HepG2 (cell line): ENCODE results near the gene ARHGEF16. TPM values are rescaled to one million over a fixed set of nuclear protein-coding genes. Genes with fewer than 3 reads are reported as not detected.

Source experiments
- AHR ChIP-seq: IDR thresholded peaks from 2 replicates; pipeline ENCODE4 v1.6.1; 2018; ENCODE audit warnings: missing genetic modification reagents, missing compliant biosample characterization
- ATF2 ChIP-seq: sonication (generic); formaldehyde crosslinking; IDR thresholded peaks from 2 replicates; pipeline ENCODE4 v1.4.0; 2020; ENCODE audit warnings: missing genetic modification reagents
- ATF6 ChIP-seq: sonication (generic); formaldehyde crosslinking; conservative IDR thresholded peaks from 2 replicates; pipeline ENCODE4 v1.4.0; 2020; ENCODE audit warnings: missing genetic modification reagents
- CENPT ChIP-seq: sonication (generic); formaldehyde crosslinking; IDR thresholded peaks from 2 replicates; pipeline ENCODE4 v1.8.0; 2022; ENCODE audit warnings: low read depth, mild to moderate bottlenecking, moderate library complexity, missing genetic modification reagents
- CENPX ChIP-seq: sonication (generic); formaldehyde crosslinking; IDR thresholded peaks from 2 replicates; pipeline ENCODE4 v1.9.0; 2021; ENCODE audit warnings: mild to moderate bottlenecking, missing genetic modification reagents, moderate library complexity
- DNMT3B ChIP-seq: conservative IDR thresholded peaks from 2 replicates; pipeline ENCODE4 v1.6.1; 2016; ENCODE audit warnings: missing biosample characterization, control low read depth
- ETV6 ChIP-seq: sonication (generic); formaldehyde crosslinking; conservative IDR thresholded peaks from 2 replicates; pipeline ENCODE4 v1.4.0; 2020; ENCODE audit warnings: missing genetic modification reagents
- FLYWCH1 ChIP-seq: sonication (generic); formaldehyde crosslinking; IDR thresholded peaks from 2 replicates; pipeline ENCODE4 v1.8.1; 2023; ENCODE audit warnings: mild to moderate bottlenecking, missing genetic modification reagents
- HNRNPL ChIP-seq: fragments of 200-400 bp; formaldehyde crosslinking; IDR thresholded peaks from 2 replicates; pipeline ENCODE4 v1.6.1; 2017; ENCODE audit warnings: mild to moderate bottlenecking, low read depth, low read length
- MIER3 ChIP-seq: IDR thresholded peaks from 2 replicates; pipeline ENCODE4 v1.6.1; 2016; ENCODE audit warnings: missing compliant biosample characterization, borderline replicate concordance
- NBN ChIP-seq: fragments of 450-650 bp; conservative IDR thresholded peaks from 2 replicates; pipeline ENCODE4 v1.6.1; 2017
- PAX8 ChIP-seq: sonication (generic); formaldehyde crosslinking; IDR thresholded peaks from 2 replicates; pipeline ENCODE4 v1.8.0; 2022; ENCODE audit warnings: mild to moderate bottlenecking, missing genetic modification reagents, borderline replicate concordance
- PHF5A ChIP-seq: IDR thresholded peaks from one replicate; pipeline ENCODE4 v1.6.1; 2018; ENCODE audit warnings: low read depth, missing genetic modification reagents; ENCODE audit not compliant: unreplicated experiment
- RBFOX2 ChIP-seq: fragments of 200-400 bp; formaldehyde crosslinking; IDR thresholded peaks from 2 replicates; pipeline ENCODE4 v1.6.1; 2017; ENCODE audit warnings: low read depth, mild to moderate bottlenecking, low read length
- TRIM22 ChIP-seq: fragments of 450-650 bp; IDR thresholded peaks from 2 replicates; pipeline ENCODE4 v1.6.1; 2017
- ZBTB26 ChIP-seq: IDR thresholded peaks from 2 replicates; pipeline ENCODE4 v1.6.1; 2016; ENCODE audit warnings: missing compliant biosample characterization, missing genetic modification reagents, borderline replicate concordance
- ZFP41 ChIP-seq: sonication (generic); formaldehyde crosslinking; IDR thresholded peaks from 2 replicates; pipeline ENCODE4 v1.4.0; 2020; ENCODE audit warnings: mild to moderate bottlenecking, missing genetic modification reagents, borderline replicate concordance
- ZMYM3 ChIP-seq: sonication (generic); formaldehyde crosslinking; IDR thresholded peaks from 2 replicates; pipeline ENCODE4 v1.5.1; 2020; ENCODE audit warnings: mild to moderate bottlenecking, missing genetic modification reagents
- ZMYM4 ChIP-seq: sonication (generic); formaldehyde crosslinking; IDR thresholded peaks from 2 replicates; pipeline ENCODE4 v1.8.1; 2023; ENCODE audit warnings: mild to moderate bottlenecking, missing genetic modification reagents
- ZNF451 ChIP-seq: sonication (generic); formaldehyde crosslinking; IDR thresholded peaks from 2 replicates; pipeline ENCODE4 v1.5.0; 2020; ENCODE audit warnings: mild to moderate bottlenecking, missing genetic modification reagents
- ZNF652 ChIP-seq: IDR thresholded peaks from 2 replicates; pipeline ENCODE4 v1.6.1; 2016; ENCODE audit warnings: low read depth, borderline replicate concordance
- ZNF704 ChIP-seq: sonication (generic); formaldehyde crosslinking; IDR thresholded peaks from 2 replicates; pipeline ENCODE4 v1.8.1; 2023; ENCODE audit warnings: mild to moderate bottlenecking, inconsistent platforms, moderate library complexity, missing genetic modification reagents, borderline replicate concordance
- ZNF720 ChIP-seq: sonication (generic); formaldehyde crosslinking; IDR thresholded peaks from 2 replicates; pipeline ENCODE4 v1.4.0; 2020; ENCODE audit warnings: missing genetic modification reagents
- ZNF878 ChIP-seq: sonication (generic); formaldehyde crosslinking; IDR thresholded peaks from 2 replicates; pipeline ENCODE4 v1.8.1; 2023; ENCODE audit warnings: mild to moderate bottlenecking, missing genetic modification reagents, moderate library complexity
- polyA plus RNA-seq, 8 experiments: library from polyadenylated mRNA; depleted of rRNA in 3 of 8; stranded (reverse) in 7 of 8; unstranded in 1 of 8; fragments of >200 nt; fragmentation: Illumina TruSeq in 4 of 8; extraction: Trizol in 4 of 8; gene quantifications; 2 replicates each; pipeline versions ENCODE4 v1.2.1 to v1.2.3, GENCODE V29; 2011 to 2016; ENCODE audit warnings: low read depth in 4 of 8, missing spikeins in 1 of 8, mixed read lengths in 1 of 8; ENCODE audit not compliant: insufficient read depth in 1 of 8
- total RNA-seq, 5 experiments: library from RNA; depleted of rRNA; stranded (reverse); fragments of >200 nt; fragmentation: Illumina TruSeq; extraction: Trizol; gene quantifications; 2 replicates each; pipeline ENCODE4 v1.2.3, GENCODE V29; 2016; ENCODE audit warnings: low read depth in 1 of 5

The ARHGEF16 gene
- total and polyA plus RNA-seq, 2 of the 13 experiments (the other 11 are each of a cell fraction or from before 2014, with no cell fraction given), result 20.3 to 39.9 TPM

GRCh38 chr1:3454811-3455618 is 550 bp downstream of the ARHGEF16 start (continued):
- no peak for TF ChIP-seq ZNF704 (CRISPR knock-in tag)
- no peak for TF ChIP-seq ATF2 (CRISPR knock-in tag)
- no peak for TF ChIP-seq CENPX (CRISPR knock-in tag)
- peak; percentile 66; the same call in 1 of the 2 replicates for TF ChIP-seq ZBTB26
- TF ChIP-seq ZMYM4 (CRISPR knock-in tag), result no peak
- no peak for TF ChIP-seq DNMT3B (CRISPR knock-in tag)
- no peak for TF ChIP-seq ZNF652 (CRISPR knock-in tag)
- peak; percentile 58; the same call in 1 of the 2 replicates for TF ChIP-seq HNRNPL
- no peak for TF ChIP-seq ZNF451 (CRISPR knock-in tag)
- TF ChIP-seq FLYWCH1 (CRISPR knock-in tag), result no peak
- TF ChIP-seq ZFP41 (CRISPR knock-in tag), result no peak
- no peak for TF ChIP-seq ZNF878 (CRISPR knock-in tag)
- no peak for TF ChIP-seq ATF6 (CRISPR knock-in tag)
- TF ChIP-seq ZMYM3 (CRISPR knock-in tag), result no peak
- TF ChIP-seq PAX8 (CRISPR knock-in tag), result no peak
- TF ChIP-seq ETV6, result no peak; the same call in none of the 2 replicates
- TF ChIP-seq TRIM22, result no peak
- no peak for TF ChIP-seq AHR (CRISPR knock-in tag)
- no peak for TF ChIP-seq PHF5A (CRISPR knock-in tag)
- no peak for TF ChIP-seq RBFOX2
- TF ChIP-seq CENPT (CRISPR knock-in tag), result no peak
- TF ChIP-seq NBN, result no peak
- TF ChIP-seq ZNF720 (CRISPR knock-in tag), result no peak
- peak; percentile 56; the same call in 1 of the 2 replicates for TF ChIP-seq MIER3 (CRISPR knock-in tag)
